ENCODE measurements around the gene CCRL2.

CCRL2 gene

DNA sequence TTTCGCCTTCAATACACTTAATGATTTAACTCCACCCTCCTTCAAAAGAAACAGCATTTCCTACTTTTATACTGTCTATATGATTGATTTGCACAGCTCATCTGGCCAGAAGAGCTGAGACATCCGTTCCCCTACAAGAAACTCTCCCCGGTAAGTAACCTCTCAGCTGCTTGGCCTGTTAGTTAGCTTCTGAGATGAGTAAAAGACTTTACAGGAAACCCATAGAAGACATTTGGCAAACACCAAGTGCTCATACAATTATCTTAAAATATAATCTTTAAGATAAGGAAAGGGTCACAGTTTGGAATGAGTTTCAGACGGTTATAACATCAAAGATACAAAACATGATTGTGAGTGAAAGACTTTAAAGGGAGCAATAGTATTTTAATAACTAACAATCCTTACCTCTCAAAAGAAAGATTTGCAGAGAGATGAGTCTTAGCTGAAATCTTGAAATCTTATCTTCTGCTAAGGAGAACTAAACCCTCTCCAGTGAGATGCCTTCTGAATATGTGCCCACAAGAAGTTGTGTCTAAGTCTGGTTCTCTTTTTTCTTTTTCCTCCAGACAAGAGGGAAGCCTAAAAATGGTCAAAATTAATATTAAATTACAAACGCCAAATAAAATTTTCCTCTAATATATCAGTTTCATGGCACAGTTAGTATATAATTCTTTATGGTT, 36.1 kb upstream of the CCRL2 start, which contains the start of gene CCR5:
CCR5 (plus strand) TSS at position 108 of the 680 bp plus-strand sequence. CDS start 1,957 bp downstream, outside the sequence.
- H3K4me3 ChIP-seq (ENCODE audit: low read depth, low read length): no peak within 1 kb of the TSS
- in situ Hi-C loops (cut with HindIII; ENCODE audit: low pct_ligation_motif_present, low sequenced_read_pairs): no loop called here
- H3K27ac ChIP-seq: no peak within 1 kb of the TSS
- DNase-seq: no peak
- H3K27me3 ChIP-seq (replicated peaks): peaks cover 34% of the 10 kb centered on the region
- TF ChIP-seq, protein P1, sequence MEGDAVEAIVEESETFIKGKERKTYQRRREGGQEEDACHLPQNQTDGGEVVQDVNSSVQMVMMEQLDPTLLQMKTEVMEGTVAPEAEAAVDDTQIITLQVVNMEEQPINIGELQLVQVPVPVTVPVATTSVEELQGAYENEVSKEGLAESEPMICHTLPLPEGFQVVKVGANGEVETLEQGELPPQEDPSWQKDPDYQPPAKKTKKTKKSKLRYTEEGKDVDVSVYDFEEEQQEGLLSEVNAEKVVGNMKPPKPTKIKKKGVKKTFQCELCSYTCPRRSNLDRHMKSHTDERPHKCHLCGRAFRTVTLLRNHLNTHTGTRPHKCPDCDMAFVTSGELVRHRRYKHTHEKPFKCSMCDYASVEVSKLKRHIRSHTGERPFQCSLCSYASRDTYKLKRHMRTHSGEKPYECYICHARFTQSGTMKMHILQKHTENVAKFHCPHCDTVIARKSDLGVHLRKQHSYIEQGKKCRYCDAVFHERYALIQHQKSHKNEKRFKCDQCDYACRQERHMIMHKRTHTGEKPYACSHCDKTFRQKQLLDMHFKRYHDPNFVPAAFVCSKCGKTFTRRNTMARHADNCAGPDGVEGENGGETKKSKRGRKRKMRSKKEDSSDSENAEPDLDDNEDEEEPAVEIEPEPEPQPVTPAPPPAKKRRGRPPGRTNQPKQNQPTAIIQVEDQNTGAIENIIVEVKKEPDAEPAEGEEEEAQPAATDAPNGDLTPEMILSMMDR (IDR thresholded peaks at IDR 0.05; ENCODE audit: low read depth, low read length, missing control alignments): no peak
- H3K36me3 ChIP-seq (replicated peaks): no peaks in the 10 kb centered on the region

DNA sequence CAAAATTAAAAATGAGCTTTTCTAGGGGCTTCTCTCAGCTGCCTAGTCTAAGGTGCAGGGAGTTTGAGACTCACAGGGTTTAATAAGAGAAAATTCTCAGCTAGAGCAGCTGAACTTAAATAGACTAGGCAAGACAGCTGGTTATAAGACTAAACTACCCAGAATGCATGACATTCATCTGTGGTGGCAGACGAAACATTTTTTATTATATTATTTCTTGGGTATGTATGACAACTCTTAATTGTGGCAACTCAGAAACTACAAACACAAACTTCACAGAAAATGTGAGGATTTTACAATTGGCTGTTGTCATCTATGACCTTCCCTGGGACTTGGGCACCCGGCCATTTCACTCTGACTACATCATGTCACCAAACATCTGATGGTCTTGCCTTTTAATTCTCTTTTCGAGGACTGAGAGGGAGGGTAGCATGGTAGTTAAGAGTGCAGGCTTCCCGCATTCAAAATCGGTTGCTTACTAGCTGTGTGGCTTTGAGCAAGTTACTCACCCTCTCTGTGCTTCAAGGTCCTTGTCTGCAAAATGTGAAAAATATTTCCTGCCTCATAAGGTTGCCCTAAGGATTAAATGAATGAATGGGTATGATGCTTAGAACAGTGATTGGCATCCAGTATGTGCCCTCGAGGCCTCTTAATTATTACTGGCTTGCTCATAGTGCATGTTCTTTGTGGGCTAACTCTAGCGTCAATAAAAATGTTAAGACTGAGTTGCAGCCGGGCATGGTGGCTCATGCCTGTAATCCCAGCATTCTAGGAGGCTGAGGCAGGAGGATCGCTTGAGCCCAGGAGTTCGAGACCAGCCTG, 35.3 kb upstream of the CCRL2 start:
- TF ChIP-seq, protein P1 (IDR thresholded peaks at IDR 0.05; ENCODE audit: low read depth, low read length, missing control alignments): no peak
- H3K27me3 ChIP-seq (replicated peaks): peaks cover 33% of the 10 kb centered on the region
- no peaks in the 10 kb centered on the region for H3K36me3 ChIP-seq (replicated peaks)
- no peak overlapping the region for H3K4me3 ChIP-seq (ENCODE audit: low read depth, low read length)
- H3K27ac ChIP-seq: no peak overlapping the region
- DNase-seq: no peak
- in situ Hi-C loops (cut with HindIII; ENCODE audit: low pct_ligation_motif_present, low sequenced_read_pairs): no loop called here

DNA sequence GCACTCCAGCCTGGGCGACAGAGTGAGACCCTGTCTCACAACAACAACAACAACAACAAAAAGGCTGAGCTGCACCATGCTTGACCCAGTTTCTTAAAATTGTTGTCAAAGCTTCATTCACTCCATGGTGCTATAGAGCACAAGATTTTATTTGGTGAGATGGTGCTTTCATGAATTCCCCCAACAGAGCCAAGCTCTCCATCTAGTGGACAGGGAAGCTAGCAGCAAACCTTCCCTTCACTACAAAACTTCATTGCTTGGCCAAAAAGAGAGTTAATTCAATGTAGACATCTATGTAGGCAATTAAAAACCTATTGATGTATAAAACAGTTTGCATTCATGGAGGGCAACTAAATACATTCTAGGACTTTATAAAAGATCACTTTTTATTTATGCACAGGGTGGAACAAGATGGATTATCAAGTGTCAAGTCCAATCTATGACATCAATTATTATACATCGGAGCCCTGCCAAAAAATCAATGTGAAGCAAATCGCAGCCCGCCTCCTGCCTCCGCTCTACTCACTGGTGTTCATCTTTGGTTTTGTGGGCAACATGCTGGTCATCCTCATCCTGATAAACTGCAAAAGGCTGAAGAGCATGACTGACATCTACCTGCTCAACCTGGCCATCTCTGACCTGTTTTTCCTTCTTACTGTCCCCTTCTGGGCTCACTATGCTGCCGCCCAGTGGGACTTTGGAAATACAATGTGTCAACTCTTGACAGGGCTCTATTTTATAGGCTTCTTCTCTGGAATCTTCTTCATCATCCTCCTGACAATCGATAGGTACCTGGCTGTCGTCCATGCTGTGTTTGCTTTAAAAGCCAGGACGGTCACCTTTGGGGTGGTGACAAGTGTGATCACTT, 34.3 kb upstream of the CCRL2 start:
- in situ Hi-C loops (cut with HindIII; ENCODE audit: low pct_ligation_motif_present, low sequenced_read_pairs): no loop called here
- Histone ChIP-seq H3K36me3 (replicated peaks) (no peaks in the 10 kb centered on the region), H3K27me3 (replicated peaks) (peaks cover 35% of the 10 kb centered on the region), H3K27ac (no peak overlapping the region), H3K4me3 (ENCODE audit: low read depth, low read length) (no peak overlapping the region)
- peak; percentile 9 for DNase-seq
- TF ChIP-seq, protein P1 (IDR thresholded peaks at IDR 0.05; ENCODE audit: low read depth, low read length, missing control alignments): peak; percentile 78

DNA sequence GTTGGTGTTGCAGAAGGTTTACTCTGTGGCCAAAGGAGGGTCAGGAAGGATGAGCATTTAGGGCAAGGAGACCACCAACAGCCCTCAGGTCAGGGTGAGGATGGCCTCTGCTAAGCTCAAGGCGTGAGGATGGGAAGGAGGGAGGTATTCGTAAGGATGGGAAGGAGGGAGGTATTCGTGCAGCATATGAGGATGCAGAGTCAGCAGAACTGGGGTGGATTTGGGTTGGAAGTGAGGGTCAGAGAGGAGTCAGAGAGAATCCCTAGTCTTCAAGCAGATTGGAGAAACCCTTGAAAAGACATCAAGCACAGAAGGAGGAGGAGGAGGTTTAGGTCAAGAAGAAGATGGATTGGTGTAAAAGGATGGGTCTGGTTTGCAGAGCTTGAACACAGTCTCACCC, 32.3 kb upstream of the CCRL2 start:
- no peak overlapping the region for H3K27ac ChIP-seq
- peaks cover 23% of the 10 kb centered on the region for H3K27me3 ChIP-seq (replicated peaks)
- no peak for DNase-seq
- TF ChIP-seq, protein P1 (IDR thresholded peaks at IDR 0.05; ENCODE audit: low read depth, low read length, missing control alignments): no peak
- H3K4me3 ChIP-seq (ENCODE audit: low read depth, low read length): no peak overlapping the region
- H3K36me3 ChIP-seq (replicated peaks): no peaks in the 10 kb centered on the region
- in situ Hi-C loops (cut with HindIII; ENCODE audit: low pct_ligation_motif_present, low sequenced_read_pairs): no loop called here

DNA sequence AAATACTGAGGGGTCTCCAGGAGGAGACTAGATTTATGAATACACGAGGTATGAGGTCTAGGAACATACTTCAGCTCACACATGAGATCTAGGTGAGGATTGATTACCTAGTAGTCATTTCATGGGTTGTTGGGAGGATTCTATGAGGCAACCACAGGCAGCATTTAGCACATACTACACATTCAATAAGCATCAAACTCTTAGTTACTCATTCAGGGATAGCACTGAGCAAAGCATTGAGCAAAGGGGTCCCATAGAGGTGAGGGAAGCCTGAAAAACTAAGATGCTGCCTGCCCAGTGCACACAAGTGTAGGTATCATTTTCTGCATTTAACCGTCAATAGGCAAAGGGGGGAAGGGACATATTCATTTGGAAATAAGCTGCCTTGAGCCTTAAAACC, 31.8 kb upstream of the CCRL2 start:
- no peak overlapping the region for H3K4me3 ChIP-seq (ENCODE audit: low read depth, low read length)
- no peak overlapping the region for H3K27ac ChIP-seq
- H3K36me3 ChIP-seq (replicated peaks): no peaks in the 10 kb centered on the region
- no peak for DNase-seq
- in situ Hi-C loops (cut with HindIII; ENCODE audit: low pct_ligation_motif_present, low sequenced_read_pairs): no loop called here
- peaks cover 23% of the 10 kb centered on the region for H3K27me3 ChIP-seq (replicated peaks)
- TF ChIP-seq, protein P1 (IDR thresholded peaks at IDR 0.05; ENCODE audit: low read depth, low read length, missing control alignments): no peak
